COR-L47 (cell line): Measurements from ENCODE around the gene TPGS1.

Experiments used
- DNase-seq: peaks from one replicate; lab custom pipeline; 2025; lab: John Stamatoyannopoulos, UW

Gene TPGS1

GRCh38 chr19:539429-540030 is 32.2 kb downstream of the TPGS1 start:
- no peak for DNase-seq

- no peak for DNase-seq
These were observed 33.8 kb downstream of the TPGS1 start for GRCh38 chr19:540867-541637.

GRCh38 chr19:541699-542098 is 34.4 kb downstream of the TPGS1 start:
- no peak for DNase-seq

- DNase-seq, result no peak
These were observed 35.0 kb downstream of the TPGS1 start for GRCh38 chr19:542173-542866.

GRCh38 chr19:543910-544608 is 36.8 kb downstream of the TPGS1 start, which contains the start of gene GZMM:
Gene GZMM, plus strand, starts transcription at chr19:544053. Its CDS starts 19 bp downstream, at chr19:544072.
- DNase-seq, result no peak

- DNase-seq, result no peak
These were observed 39.8 kb downstream of the TPGS1 start for GRCh38 chr19:547117-547516.

GRCh38 chr19:547836-548720 is 40.8 kb downstream of the TPGS1 start:
- DNase-seq, result no peak

- no peak for DNase-seq
These were observed 41.9 kb downstream of the TPGS1 start for GRCh38 chr19:548886-549830.

- DNase-seq, result no peak
These were observed 47.5 kb downstream of the TPGS1 start for GRCh38 chr19:554817-555216.

- no peak for DNase-seq
These were observed 48.1 kb downstream of the TPGS1 start for GRCh38 chr19:555474-555808.

GRCh38 chr19:556611-557382 is 49.5 kb downstream of the TPGS1 start:
- no peak for DNase-seq

- no peak for DNase-seq
These were observed 51.6 kb downstream of the TPGS1 start for GRCh38 chr19:558770-559439.

- DNase-seq, result no peak
These were observed 52.8 kb downstream of the TPGS1 start for GRCh38 chr19:560121-560520.

- DNase-seq, result no peak
These were observed 59.1 kb downstream of the TPGS1 start for GRCh38 chr19:566403-566802.

- no peak for DNase-seq
These were observed 59.5 kb downstream of the TPGS1 start for GRCh38 chr19:566844-567243.

GRCh38 chr19:567296-567900 is 60.1 kb downstream of the TPGS1 start:
- DNase-seq, result no peak
